Activated B cell treated with CpG ODN at 0.5 μM for 24 hours (primary cell): ENCODE data around the gene FTH1. TPM values are rescaled to one million over a fixed set of nuclear protein-coding genes. Genes with fewer than 3 reads are reported as not detected.

ENCODE experiments used
- ATAC-seq: fragments of 200-7000 bp; cut with Tn5 transposase; one replicate; pipeline ENCODE4 v1.10.0; 2021; ENCODE audit warnings: low read depth, mild to moderate bottlenecking, moderate library complexity
- CTCF ChIA-PET: fragments of 350-600 bp; sonication (Branson Sonifier 250); formaldehyde crosslinking; loops from one replicate; lab custom pipeline; 2021; ENCODE audit warnings: antibody characterized with exemption; lab: Charles Lee
- POLR2A ChIA-PET: fragments of 350-600 bp; sonication (Branson Sonifier 250); formaldehyde crosslinking; loops from one replicate; lab custom pipeline; 2021; ENCODE audit warnings: antibody characterized with exemption; lab: Charles Lee
- DNase-seq: peaks from one replicate; pipeline ENCODE4 v3.0.0; 2022
- H3K27ac Mint-ChIP-seq: one replicate; pipeline ENCODE4 v1.8.0; 2020; ENCODE audit warnings: mixed read lengths
- H3K27me3 Mint-ChIP-seq: one replicate; pipeline ENCODE4 v1.8.0; 2021; ENCODE audit warnings: mixed read lengths
- H3K36me3 Mint-ChIP-seq: one replicate; pipeline ENCODE4 v1.8.0; 2021; ENCODE audit warnings: low read depth, mixed read lengths
- H3K4me1 Mint-ChIP-seq: one replicate; pipeline ENCODE4 v1.8.0; 2021; ENCODE audit warnings: mixed read lengths
- H3K4me3 Mint-ChIP-seq: one replicate; pipeline ENCODE4 v1.8.0; 2020; ENCODE audit warnings: mild to moderate bottlenecking, mixed read lengths
- H3K9me3 Mint-ChIP-seq: one replicate; pipeline ENCODE4 v1.8.0; 2020; ENCODE audit warnings: mixed read lengths
- intact Hi-C: fragments of 100-400 bp; cut with micrococcal nuclease; formaldehyde crosslinking; loops from one replicate; pipeline ENCODE4 v1.15.1; 2024
- total RNA-seq: library from RNA; stranded (reverse); gene quantifications from 2 replicates; pipeline ENCODE4 v1.2.3, GENCODE V29; 2022
- TF ChIP-seq, protein P1 (sequence below): fragments of 200-600 bp; IDR thresholded peaks from one replicate; pipeline ENCODE4 v1.8.0; 2022; ENCODE audit warnings: antibody characterized with exemption, mild to moderate bottlenecking

FTH1 gene
- total RNA-seq, 1 donor from 2014 or later, result 865 TPM

DNA sequence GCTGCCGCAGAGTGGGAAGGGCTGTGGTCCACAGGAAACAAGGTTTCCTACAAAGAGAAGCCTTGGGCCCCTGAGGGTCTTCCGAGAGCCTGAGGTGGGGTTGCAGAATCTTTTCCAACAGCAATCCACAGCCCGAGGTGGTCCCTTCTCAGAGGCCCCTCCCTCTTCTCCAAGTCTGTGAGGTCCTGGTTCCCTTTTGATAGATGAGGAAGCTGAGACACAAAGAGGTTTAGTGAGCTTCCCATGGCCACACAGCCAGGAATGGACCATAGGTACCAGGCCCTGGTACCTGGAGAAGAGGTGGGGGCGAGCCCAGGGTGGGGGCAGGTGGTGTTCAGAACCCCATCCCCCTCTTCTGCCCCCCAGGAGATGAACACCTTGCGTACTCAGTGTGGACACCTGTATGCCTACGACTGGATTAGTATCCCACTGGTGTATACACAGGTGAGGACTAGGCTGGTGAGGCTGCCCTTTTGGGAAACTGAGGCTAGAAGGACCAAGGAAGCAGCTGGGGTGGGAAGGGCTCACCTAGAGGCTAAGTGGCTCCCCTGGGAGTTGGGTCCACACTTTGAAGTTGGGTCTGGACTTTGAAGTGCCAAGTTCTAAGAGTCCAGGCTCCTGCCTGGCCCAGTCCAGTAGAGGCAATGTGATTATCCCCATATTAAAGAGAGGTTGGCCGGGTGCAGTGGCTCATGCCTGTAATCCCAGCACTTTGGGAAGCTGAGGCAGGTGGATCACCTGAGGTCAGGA, 10.2 kb downstream of the FTH1 start:
- DNase-seq (no peak), ATAC-seq (no peak)
- intact Hi-C loops, result no loop called here
- no peaks in the 10 kb centered on the region for H3K9me3 Mint-ChIP-seq
- H3K36me3 Mint-ChIP-seq, result peaks cover 15% of the 10 kb centered on the region
- no peak overlapping the region for H3K27ac Mint-ChIP-seq
- ChIA-PET POLR2A (interaction anchor here (2.5 kb wide), 1 partner anchor 11 kb away, joined by 11 read pairs; the partner anchor contains the start of gene FTH1), CTCF (interaction anchor here (1.1 to 1.5 kb wide), 2 partner anchors 10 to 125 kb away, joined by 4 read pairs; no protein-coding TSS in a partner anchor)
- peaks cover 41% of the 10 kb centered on the region for H3K4me1 Mint-ChIP-seq
- TF ChIP-seq, protein P1, sequence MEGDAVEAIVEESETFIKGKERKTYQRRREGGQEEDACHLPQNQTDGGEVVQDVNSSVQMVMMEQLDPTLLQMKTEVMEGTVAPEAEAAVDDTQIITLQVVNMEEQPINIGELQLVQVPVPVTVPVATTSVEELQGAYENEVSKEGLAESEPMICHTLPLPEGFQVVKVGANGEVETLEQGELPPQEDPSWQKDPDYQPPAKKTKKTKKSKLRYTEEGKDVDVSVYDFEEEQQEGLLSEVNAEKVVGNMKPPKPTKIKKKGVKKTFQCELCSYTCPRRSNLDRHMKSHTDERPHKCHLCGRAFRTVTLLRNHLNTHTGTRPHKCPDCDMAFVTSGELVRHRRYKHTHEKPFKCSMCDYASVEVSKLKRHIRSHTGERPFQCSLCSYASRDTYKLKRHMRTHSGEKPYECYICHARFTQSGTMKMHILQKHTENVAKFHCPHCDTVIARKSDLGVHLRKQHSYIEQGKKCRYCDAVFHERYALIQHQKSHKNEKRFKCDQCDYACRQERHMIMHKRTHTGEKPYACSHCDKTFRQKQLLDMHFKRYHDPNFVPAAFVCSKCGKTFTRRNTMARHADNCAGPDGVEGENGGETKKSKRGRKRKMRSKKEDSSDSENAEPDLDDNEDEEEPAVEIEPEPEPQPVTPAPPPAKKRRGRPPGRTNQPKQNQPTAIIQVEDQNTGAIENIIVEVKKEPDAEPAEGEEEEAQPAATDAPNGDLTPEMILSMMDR, result no peak
- H3K4me3 Mint-ChIP-seq, result no peak overlapping the region
- H3K27me3 Mint-ChIP-seq, result peaks cover 2% of the 10 kb centered on the region

DNA sequence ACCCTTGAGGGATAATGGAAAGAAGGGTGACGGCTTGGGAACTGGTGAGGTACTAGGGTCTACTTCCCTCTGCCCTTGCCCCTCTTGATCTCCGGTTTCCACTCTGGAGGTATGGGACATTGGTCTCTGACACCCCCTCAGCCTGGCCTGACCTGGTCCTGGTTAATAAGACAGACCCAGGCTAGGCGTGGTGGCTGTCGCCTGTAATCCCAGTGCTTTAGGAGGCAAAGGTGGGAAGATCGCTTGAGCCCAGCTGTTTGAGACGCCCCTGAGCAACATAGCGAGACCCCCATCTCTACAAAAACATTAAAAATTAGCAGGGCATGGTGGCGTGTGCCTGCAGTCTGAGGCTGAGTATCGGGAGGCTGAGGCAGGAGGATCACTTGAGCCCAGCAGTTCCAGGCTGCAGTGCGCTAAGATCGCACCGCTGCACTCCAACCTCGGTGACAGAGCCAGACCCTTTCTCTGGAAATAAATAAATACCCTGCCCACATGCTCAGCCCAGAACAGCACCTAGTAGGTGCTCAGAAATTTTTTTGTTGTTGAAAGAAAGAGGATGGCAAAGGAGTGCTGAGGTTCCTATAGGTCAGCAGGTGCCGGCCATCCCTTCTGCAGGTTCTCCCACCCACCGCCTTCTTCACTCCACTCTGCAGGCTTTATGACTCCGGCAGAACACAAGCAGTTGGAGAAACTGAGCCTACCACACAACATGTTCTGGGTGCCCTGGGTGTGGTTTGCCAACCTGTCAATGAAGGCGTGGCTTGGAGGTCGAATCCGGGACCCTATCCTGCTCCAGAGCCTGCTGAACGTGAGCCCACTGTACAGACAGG, 11.0 kb downstream of the FTH1 start:
- Mint-ChIP-seq H3K9me3 (no peaks in the 10 kb centered on the region), H3K4me3 (peak overlapping the region; percentile 35), H3K27ac (no peak overlapping the region), H3K27me3 (peaks cover 2% of the 10 kb centered on the region), H3K4me1 (peaks cover 33% of the 10 kb centered on the region), H3K36me3 (peaks cover 9% of the 10 kb centered on the region)
- TF ChIP-seq, protein P1, result no peak
- no peak for ATAC-seq
- DNase-seq, result no peak
- ChIA-PET POLR2A (interaction anchor here (1.2 to 2.3 kb wide), 2 partner anchors 11 to 14 kb away, joined by 3 to 16 read pairs; partner anchors contain the start of gene FTH1), CTCF (interaction anchor here (1.1 to 1.9 kb wide), 2 partner anchors 9 to 126 kb away, joined by 4 to 7 read pairs; no protein-coding TSS in a partner anchor)
- intact Hi-C loops, result no loop called here

DNA sequence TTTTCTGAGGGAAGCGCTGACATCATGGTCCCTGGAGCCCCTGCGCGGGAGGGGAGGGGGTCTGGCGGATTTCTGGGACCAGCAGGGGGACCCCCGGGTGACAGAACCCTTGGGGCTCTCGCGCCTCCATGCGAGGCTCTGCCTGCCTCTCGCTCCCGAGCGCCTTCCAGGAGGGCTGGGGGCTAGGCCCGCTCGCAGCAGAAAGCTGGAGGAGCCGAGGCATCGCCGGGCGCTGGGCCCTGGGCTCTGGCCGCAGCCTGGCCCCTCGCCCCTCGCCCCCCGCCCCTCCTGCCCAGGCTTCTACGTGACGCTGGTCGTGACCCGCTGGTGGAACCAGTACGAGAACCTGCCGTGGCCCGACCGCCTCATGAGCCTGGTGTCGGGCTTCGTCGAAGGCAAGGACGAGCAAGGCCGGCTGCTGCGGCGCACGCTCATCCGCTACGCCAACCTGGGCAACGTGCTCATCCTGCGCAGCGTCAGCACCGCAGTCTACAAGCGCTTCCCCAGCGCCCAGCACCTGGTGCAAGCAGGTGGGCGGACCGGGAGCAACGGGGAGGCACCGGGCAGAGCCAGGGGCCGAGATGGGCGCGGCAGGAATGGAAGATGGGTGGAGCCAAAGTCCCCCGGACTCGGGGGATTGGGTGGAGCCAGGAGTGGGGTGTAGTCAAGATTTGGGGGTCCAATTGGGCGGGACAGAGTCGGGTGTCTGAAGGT, 11.9 kb downstream of the FTH1 start:
- intact Hi-C loops, result loop anchor here (1.0 to 2.0 kb wide), 2 partner anchors 8 to 127 kb away; no protein-coding TSS in a partner anchor
- H3K27ac Mint-ChIP-seq, result no peak overlapping the region
- peaks cover 2% of the 10 kb centered on the region for H3K27me3 Mint-ChIP-seq
- TF ChIP-seq, protein P1, result no peak
- POLR2A ChIA-PET, result interaction anchor here (0.5 to 2.3 kb wide), 4 partner anchors 12 to 151 kb away, joined by 3 to 16 read pairs (median 4); partner anchors contain the start of gene FTH1
- peaks cover 29% of the 10 kb centered on the region for H3K4me1 Mint-ChIP-seq
- CTCF ChIA-PET, result interaction anchor here (1.1 to 1.9 kb wide), 2 partner anchors 58 to 126 kb away, joined by 3 to 7 read pairs; no protein-coding TSS in a partner anchor
- ATAC-seq (peak; percentile 72), DNase-seq (no peak)
- H3K36me3 Mint-ChIP-seq, result peaks cover 9% of the 10 kb centered on the region
- no peaks in the 10 kb centered on the region for H3K9me3 Mint-ChIP-seq
- H3K4me3 Mint-ChIP-seq, result peak overlapping the region; percentile 68

DNA sequence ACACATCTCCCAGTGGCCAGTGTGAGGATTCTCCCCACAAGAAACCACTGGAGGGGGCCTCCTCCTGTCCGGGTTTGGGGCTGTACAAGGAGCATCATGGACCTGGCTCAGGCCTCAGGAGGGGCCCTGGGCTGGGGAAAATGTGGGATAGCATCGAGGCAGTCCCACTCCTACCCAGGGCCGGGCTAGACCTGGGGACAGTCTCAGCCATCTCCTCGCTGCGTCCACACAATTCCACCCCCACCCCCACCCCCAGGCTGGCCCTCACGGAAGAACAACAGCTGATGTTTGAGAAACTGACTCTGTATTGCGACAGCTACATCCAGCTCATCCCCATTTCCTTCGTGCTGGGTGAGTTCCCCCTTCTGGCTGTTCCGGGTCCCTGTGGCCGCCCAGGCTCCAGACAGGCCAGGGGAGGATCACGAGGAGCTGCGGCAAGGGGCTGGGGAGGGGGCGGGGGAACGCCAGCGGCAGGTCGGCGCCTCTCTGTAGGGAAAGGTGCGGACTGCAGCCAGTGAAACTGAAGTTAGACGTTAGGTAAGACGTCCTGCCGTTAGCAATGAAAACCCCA, 12.5 kb downstream of the FTH1 start:
- H3K4me1 Mint-ChIP-seq, result peaks cover 25% of the 10 kb centered on the region
- POLR2A ChIA-PET, result interaction anchor here (0.5 to 2.3 kb wide), 5 partner anchors 13 to 144 kb away, joined by 3 to 16 read pairs (median 4); partner anchors contain the start of gene FTH1
- H3K4me3 Mint-ChIP-seq, result peak overlapping the region; percentile 68
- H3K27me3 Mint-ChIP-seq, result peaks cover 2% of the 10 kb centered on the region
- intact Hi-C loops, result loop anchor here (1.0 to 2.0 kb wide), 2 partner anchors 8 to 128 kb away; no protein-coding TSS in a partner anchor
- CTCF ChIA-PET, result interaction anchor here (0.6 to 1.9 kb wide), 3 partner anchors 56 to 127 kb away, joined by 3 to 7 read pairs (median 3); no protein-coding TSS in a partner anchor
- DNase-seq (no peak), ATAC-seq (peak; percentile 40)
- H3K27ac Mint-ChIP-seq, result no peak overlapping the region
- peaks cover 9% of the 10 kb centered on the region for H3K36me3 Mint-ChIP-seq
- no peaks in the 10 kb centered on the region for H3K9me3 Mint-ChIP-seq
- TF ChIP-seq, protein P1, result no peak
